ELF-1 (cell line): ENCODE data around the gene ADM2.
"Not testable (repeated sequence)": the region's sequence is repeated elsewhere in the genome, so short reads cannot be mapped to it uniquely, and the experiment has no call there.

Experiments used
- DNase-seq: peaks from one replicate; pipeline ENCODE4 v3.0.0-alpha.2; 2016; ENCODE audit warnings: low read depth, low spot score

The ADM2 gene

GRCh38 chr22:50481440-50482106 is at the start of gene ADM2:
Gene ADM2 (plus strand): TSS chr22:50481543. CDS start chr22:50481848, 305 bp downstream.
- DNase-seq = peak; percentile 65

- DNase-seq = no peak
Measured at GRCh38 chr22:50432131-50432876, 49.0 kb upstream of the ADM2 start.

GRCh38 chr22:50432877-50433510 is 48.3 kb upstream of the ADM2 start:
- not testable (repeated sequence) for DNase-seq

GRCh38 chr22:50434849-50435248 is 46.5 kb upstream of the ADM2 start:
- DNase-seq = no peak

GRCh38 chr22:50435291-50436014 is 45.9 kb upstream of the ADM2 start:
- DNase-seq = no peak

GRCh38 chr22:50436015-50436830 is 45.1 kb upstream of the ADM2 start:
- DNase-seq = no peak

GRCh38 chr22:50436841-50437341 is 44.5 kb upstream of the ADM2 start:
- no peak for DNase-seq

GRCh38 chr22:50437511-50438304 is 43.6 kb upstream of the ADM2 start:
- no peak for DNase-seq

GRCh38 chr22:50438305-50439275 is 42.8 kb upstream of the ADM2 start:
- DNase-seq = no peak

GRCh38 chr22:50439314-50439870 is 42.0 kb upstream of the ADM2 start:
- DNase-seq = no peak

- no peak for DNase-seq
Measured at GRCh38 chr22:50439871-50440331, 41.4 kb upstream of the ADM2 start.

- no peak for DNase-seq
Measured at GRCh38 chr22:50440544-50441249, 40.6 kb upstream of the ADM2 start.

- no peak for DNase-seq
Measured at GRCh38 chr22:50441428-50441993, 39.8 kb upstream of the ADM2 start.

- DNase-seq = no peak
Measured at GRCh38 chr22:50443197-50443596, 38.1 kb upstream of the ADM2 start.

- DNase-seq = no peak
Measured at GRCh38 chr22:50443801-50444625, 37.3 kb upstream of the ADM2 start.

GRCh38 chr22:50444663-50445062 is 36.7 kb upstream of the ADM2 start:
- no peak for DNase-seq
